HepG2 (cell line): ENCODE measurements around the gene CLP1. TPM values are rescaled to one million over a fixed set of nuclear protein-coding genes. Genes with fewer than 3 reads are reported as not detected.

Experiments used
- FOXK2 ChIP-seq: fragments of 450-650 bp; IDR thresholded peaks from 2 replicates; pipeline ENCODE4 v1.6.1; 2016
- HNF4A ChIP-seq: sonication (generic); formaldehyde crosslinking; IDR thresholded peaks from 2 replicates; pipeline ENCODE4 v1.4.0; 2020; ENCODE audit warnings: missing genetic modification reagents
- REL ChIP-seq: sonication (generic); formaldehyde crosslinking; conservative IDR thresholded peaks from 2 replicates; pipeline ENCODE4 v1.8.0; 2022; ENCODE audit warnings: mild to moderate bottlenecking, missing genetic modification reagents, moderate library complexity
- SNAPC4 ChIP-seq: sonication (generic); formaldehyde crosslinking; IDR thresholded peaks from 2 replicates; pipeline ENCODE4 v1.4.0; 2020; ENCODE audit warnings: mild to moderate bottlenecking, missing genetic modification reagents
- ZNF235 ChIP-seq: sonication (generic); formaldehyde crosslinking; IDR thresholded peaks from 2 replicates; pipeline ENCODE4 v1.8.1; 2023; ENCODE audit warnings: mild to moderate bottlenecking, missing genetic modification reagents, borderline replicate concordance
- ZNF251 ChIP-seq: sonication (generic); formaldehyde crosslinking; IDR thresholded peaks from 2 replicates; pipeline ENCODE4 v1.9.0; 2021; ENCODE audit warnings: mild to moderate bottlenecking, missing genetic modification reagents
- ZNF367 ChIP-seq: sonication (generic); formaldehyde crosslinking; IDR thresholded peaks from 2 replicates; pipeline ENCODE4 v1.4.0; 2020; ENCODE audit warnings: missing genetic modification reagents, borderline replicate concordance
- ZNF530 ChIP-seq: sonication (generic); formaldehyde crosslinking; IDR thresholded peaks from 2 replicates; pipeline ENCODE4 v1.5.0; 2020; ENCODE audit warnings: low read depth, mild to moderate bottlenecking, missing genetic modification reagents
- ZNF792 ChIP-seq: IDR thresholded peaks from 2 replicates; pipeline ENCODE4 v1.6.1; 2016
- polyA plus RNA-seq, 8 experiments: library from polyadenylated mRNA; depleted of rRNA in 3 of 8; stranded (reverse) in 7 of 8; unstranded in 1 of 8; fragments of >200 nt; fragmentation: Illumina TruSeq in 4 of 8; extraction: Trizol in 4 of 8; gene quantifications; 2 replicates each; pipeline versions ENCODE4 v1.2.1 to v1.2.3, GENCODE V29; 2011 to 2016; ENCODE audit warnings: low read depth in 4 of 8, missing spikeins in 1 of 8, mixed read lengths in 1 of 8; ENCODE audit not compliant: insufficient read depth in 1 of 8
- total RNA-seq, 5 experiments: library from RNA; depleted of rRNA; stranded (reverse); fragments of >200 nt; fragmentation: Illumina TruSeq; extraction: Trizol; gene quantifications; 2 replicates each; pipeline ENCODE4 v1.2.3, GENCODE V29; 2016; ENCODE audit warnings: low read depth in 1 of 5
- TF ChIP-seq, protein P1 (sequence below): sonication (generic); formaldehyde crosslinking; IDR thresholded peaks from 2 replicates; pipeline ENCODE4 v1.4.0; 2020; ENCODE audit warnings: missing genetic modification reagents
- TF ChIP-seq, protein P2 (sequence below): sonication (generic); formaldehyde crosslinking; IDR thresholded peaks from 2 replicates; pipeline ENCODE4 v1.4.0; 2020; ENCODE audit warnings: mild to moderate bottlenecking, missing genetic modification reagents

Gene CLP1
- total and polyA plus RNA-seq, 2 of the 13 experiments (the other 11 are each of a cell fraction or from before 2014, with no cell fraction given): 14.6 to 24.8 TPM

DNA sequence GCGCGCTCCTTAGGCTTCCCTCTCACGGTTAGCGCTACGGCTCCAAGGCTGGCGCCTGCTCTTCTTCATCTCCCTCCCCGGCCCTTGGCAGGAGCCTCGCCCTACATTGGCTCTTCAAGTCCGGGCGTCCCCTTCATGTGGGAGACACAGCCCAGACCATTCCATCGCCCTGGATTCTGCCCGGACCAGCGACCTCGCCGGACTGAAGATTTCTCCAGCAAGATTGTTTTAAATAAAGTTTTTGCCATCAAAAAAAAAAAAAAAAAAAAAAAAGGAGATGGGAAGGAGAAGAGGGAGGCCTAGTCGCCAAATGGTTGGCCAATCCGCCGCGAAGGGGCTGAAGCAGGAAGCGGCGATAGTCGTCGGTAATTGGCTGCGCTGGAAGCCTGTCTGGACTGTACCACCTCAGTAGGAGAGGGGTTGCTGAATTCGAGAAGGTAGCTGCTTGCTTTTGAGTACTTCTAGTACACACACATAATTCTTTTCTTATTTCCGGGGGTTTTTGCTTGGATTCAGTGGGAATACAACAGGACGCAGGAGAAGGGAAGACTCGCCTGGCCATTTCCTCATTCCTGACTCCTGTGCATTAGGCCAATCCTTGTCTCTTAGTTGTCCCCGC lies 9.7 kb downstream of the CLP1 start (continued):
- TF ChIP-seq, protein P1, sequence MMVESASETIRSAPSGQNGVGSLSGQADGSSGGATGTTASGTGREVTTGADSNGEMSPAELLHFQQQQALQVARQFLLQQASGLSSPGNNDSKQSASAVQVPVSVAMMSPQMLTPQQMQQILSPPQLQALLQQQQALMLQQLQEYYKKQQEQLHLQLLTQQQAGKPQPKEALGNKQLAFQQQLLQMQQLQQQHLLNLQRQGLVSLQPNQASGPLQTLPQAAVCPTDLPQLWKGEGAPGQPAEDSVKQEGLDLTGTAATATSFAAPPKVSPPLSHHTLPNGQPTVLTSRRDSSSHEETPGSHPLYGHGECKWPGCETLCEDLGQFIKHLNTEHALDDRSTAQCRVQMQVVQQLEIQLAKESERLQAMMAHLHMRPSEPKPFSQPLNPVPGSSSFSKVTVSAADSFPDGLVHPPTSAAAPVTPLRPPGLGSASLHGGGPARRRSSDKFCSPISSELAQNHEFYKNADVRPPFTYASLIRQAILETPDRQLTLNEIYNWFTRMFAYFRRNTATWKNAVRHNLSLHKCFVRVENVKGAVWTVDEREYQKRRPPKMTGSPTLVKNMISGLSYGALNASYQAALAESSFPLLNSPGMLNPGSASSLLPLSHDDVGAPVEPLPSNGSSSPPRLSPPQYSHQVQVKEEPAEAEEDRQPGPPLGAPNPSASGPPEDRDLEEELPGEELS: 0 out of 2 replicates have a peak, but pooled peaks have one; percentile 26
- TF ChIP-seq FOXK2: peak; percentile 98
- TF ChIP-seq REL (CRISPR knock-in tag): no peak
- no peak for TF ChIP-seq ZNF251 (CRISPR knock-in tag)
- TF ChIP-seq, protein P2, sequence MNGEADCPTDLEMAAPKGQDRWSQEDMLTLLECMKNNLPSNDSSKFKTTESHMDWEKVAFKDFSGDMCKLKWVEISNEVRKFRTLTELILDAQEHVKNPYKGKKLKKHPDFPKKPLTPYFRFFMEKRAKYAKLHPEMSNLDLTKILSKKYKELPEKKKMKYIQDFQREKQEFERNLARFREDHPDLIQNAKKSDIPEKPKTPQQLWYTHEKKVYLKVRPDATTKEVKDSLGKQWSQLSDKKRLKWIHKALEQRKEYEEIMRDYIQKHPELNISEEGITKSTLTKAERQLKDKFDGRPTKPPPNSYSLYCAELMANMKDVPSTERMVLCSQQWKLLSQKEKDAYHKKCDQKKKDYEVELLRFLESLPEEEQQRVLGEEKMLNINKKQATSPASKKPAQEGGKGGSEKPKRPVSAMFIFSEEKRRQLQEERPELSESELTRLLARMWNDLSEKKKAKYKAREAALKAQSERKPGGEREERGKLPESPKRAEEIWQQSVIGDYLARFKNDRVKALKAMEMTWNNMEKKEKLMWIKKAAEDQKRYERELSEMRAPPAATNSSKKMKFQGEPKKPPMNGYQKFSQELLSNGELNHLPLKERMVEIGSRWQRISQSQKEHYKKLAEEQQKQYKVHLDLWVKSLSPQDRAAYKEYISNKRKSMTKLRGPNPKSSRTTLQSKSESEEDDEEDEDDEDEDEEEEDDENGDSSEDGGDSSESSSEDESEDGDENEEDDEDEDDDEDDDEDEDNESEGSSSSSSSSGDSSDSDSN (CRISPR knock-in tag): no peak
- TF ChIP-seq ZNF367: 0 out of 2 replicates have a peak, but pooled peaks have one; percentile 64
- TF ChIP-seq ZNF235 (CRISPR knock-in tag): 0 out of 2 replicates have a peak, but pooled peaks have one; percentile 7
- peak; percentile 21; the same call in 1 of the 2 replicates for TF ChIP-seq SNAPC4 (CRISPR knock-in tag)
- TF ChIP-seq HNF4A (CRISPR knock-in tag): peak; percentile 26; the same call in 1 of the 2 replicates
- TF ChIP-seq ZNF530 (CRISPR knock-in tag): no peak
- peak; percentile 10; the same call in 1 of the 2 replicates for TF ChIP-seq ZNF792 (CRISPR knock-in tag)
